Stimulated activated CD8-positive, alpha-beta memory T cell treated with anti-CD3 and anti-CD28 coated beads, Interleukin-7, amount 100 ng/mL, for 48 hours (primary cell): ENCODE results near the gene NIPAL3.

Experiments
- DNase-seq, 2 donors: peaks; one replicate each; pipeline ENCODE4 v3.0.0-alpha.2; 2020; ENCODE audit warnings: low read depth in 1 of 2; ENCODE audit errors: extremely low read depth in 1 of 2

The NIPAL3 gene

DNA sequence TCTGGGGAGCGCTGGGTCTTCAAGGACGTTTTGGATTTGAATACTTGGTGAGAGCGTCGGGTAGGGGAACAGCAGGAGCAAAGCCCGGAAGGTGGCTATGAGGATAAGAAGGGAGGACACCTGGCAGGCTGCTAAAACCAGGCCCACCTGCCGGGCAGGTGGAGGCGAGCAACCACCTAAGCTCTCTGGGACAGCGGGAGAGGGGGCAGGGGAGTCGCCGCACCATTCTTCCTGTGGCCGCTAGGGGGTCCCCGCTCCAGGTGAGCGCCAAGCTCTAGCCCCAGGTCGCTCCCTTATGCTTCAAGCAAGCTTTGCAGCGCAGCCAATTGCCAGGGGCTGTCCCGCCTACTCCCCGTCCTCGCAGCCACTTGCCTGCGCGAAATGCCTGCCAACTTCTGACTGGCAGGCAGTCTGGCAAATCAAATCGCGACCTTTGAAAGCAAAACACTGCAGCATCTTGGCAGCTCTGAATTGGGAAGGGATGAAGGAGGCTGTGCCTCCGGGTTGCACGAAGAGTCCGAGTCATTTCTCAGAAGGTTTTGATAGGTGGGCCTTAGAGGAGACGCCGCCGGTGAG lies at the start of gene NIPAL3:
Gene NIPAL3 (plus strand): TSS at position 469 of the 576 bp plus-strand sequence. CDS start 3,746 bp downstream, outside the sequence.
- DNase-seq: peak; percentile 92 to 98

DNA sequence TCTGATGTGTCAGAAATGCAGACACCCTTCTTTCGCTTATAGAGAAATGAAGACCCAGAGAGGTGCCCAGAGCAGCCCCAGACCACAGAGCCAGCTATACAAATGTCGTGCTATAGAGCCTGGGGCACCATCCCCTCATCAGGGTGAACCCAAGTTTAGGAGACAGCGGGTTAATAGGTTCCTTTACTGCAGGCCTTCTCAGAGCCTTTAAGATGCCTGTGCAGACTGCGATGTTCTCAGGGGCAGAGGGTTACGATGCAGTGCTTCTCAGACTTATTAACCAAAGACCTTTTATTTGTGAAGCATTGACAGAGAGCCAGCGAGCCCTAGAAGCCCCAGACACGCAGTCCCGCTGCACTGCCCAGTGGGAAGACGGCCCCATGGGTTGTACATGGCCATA lies 48.9 kb upstream of the NIPAL3 start:
- no peak for DNase-seq

DNA sequence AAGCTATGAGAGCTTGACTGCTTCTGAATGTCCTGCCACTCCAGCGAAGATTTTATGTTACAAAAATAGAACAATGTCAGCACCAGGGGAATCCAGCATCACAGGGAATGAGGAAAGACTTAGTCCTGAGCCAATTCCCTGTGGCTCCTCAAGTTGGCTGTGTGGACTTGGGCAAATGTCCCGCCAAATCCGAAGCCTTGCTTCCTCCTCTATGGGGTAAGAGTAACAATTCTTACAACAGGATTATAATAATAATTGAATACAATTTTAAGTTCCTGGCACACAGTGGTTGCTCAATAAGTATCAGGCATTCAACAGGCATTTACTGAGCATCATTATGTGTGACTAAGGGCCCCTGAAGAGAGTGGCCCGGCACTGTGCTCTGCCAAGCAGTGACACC lies 46.4 kb upstream of the NIPAL3 start:
- DNase-seq: no peak

DNA sequence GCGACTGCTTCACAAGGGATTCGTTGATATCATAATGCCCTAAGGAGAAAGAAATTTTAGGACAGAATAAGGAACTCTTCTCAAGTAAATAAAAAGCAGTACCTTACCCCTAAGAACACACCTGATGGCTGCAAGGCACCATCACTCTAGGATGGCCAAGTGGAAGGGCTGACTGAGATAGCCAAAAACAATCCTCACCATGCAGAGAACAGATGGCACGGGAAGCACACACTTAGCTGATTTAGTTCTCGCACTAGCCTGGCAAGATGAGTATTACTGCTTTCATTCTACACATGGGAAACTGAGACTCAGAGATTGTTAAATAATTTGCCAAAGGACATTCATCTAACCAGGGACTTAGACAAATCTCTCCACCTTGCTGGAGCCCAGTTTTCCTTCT lies 45.8 kb upstream of the NIPAL3 start:
- no peak for DNase-seq

DNA sequence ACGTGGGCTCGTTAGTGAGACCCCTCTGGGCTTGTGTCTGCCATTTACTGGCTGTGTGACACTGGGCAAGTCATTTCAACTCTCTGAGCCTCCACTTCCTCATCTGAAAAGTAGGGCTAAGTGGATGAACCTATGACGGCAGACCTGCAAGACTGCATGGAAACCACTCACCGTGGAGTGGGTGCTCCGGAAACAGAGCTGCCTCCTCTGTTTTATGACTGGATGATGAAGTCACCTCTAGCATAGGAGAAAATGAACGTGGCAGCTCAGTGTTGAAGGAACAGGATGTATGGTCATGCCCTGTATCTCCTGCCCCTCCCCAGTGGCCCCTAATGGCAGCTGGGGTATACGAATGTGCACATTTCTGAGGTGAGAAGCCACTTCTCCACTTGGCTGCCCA lies 42.6 kb upstream of the NIPAL3 start:
- no peak for DNase-seq

DNA sequence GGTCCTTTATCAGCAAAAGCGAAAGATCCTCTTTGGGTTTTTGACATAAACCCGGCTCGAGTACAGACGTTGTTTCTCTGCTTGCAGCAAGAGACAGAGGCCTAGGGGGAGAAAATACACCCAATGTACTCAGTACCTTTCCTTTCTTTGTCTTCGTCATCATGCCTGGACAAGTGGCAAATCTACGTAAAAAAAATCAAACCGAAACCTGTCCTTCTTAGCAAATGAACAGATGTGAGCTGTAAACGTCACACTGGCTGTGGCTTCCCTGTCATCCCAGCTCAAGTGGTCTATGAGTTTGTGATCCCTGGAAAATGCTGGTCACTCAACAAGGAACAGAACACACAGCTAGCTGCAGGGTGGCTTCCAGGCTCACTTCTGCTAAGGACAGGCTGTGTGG lies 41.9 kb upstream of the NIPAL3 start:
- no peak for DNase-seq

DNA sequence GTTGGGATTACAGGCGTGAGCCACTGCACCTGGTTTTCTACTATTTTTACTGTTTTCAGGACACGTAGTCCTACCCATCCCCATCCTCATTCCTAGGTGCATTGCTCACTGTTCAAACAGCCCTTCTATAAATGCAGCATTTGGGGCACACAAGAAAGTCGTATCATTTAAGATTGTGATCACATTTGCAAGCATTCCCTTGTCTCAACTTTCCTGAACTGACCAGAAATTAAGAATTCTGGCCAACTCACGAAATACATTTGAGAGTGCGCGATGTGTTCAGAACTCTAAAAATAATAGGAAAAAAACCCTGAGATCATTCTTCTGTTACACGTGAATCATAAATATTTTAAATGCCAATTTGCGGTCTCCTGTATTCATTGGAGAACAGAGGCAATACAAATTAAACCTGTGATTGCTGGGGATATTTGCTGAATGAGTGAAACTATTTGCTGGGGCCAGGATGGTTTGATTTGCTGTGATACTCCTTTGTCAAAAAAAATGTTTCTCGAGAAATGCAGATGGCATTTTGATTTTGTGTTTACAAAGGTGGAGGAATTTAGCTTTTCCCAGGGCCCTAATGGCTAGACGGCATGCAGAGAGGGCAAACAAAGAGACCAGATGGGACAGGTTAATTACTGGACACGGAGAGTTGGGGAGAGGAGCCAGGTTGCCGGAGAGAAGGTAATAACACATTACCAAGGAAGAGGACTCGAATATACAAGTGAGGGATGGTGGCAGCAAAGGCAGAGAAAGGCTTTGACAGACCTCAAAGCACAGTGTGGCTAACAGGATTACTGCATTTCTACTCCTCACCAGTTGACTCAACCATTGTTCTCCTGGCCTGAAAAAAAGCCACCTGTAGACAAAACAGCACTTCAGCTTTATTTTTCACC lies 40.5 kb upstream of the NIPAL3 start:
- no peak for DNase-seq

DNA sequence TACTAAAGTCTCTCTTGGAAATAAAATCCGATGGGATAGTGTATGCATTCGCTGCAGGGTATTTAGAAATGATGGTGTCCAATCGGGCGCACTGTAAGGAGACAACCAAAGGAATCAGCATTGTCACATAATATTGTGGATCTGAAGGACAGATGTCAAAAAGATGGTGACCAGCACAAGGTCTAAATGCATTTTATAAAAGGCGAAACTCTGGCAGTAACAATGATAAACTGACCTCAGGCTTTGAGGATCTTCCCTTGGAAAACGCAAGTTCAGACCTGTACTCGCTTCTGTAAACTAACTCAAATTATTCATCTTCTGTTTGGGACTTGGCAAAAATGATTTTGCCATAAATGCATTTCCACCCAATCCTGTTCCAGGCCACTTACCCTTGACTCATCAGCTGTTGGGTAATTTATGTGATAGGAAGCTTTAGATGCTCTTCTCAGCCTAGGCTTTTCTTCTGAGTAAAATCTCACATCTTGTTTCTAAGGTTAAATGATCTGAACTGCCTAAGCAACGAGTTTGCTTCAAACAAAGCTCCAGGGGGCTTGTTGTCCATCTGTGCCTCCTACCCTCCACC lies 35.8 kb upstream of the NIPAL3 start:
- no peak for DNase-seq

DNA sequence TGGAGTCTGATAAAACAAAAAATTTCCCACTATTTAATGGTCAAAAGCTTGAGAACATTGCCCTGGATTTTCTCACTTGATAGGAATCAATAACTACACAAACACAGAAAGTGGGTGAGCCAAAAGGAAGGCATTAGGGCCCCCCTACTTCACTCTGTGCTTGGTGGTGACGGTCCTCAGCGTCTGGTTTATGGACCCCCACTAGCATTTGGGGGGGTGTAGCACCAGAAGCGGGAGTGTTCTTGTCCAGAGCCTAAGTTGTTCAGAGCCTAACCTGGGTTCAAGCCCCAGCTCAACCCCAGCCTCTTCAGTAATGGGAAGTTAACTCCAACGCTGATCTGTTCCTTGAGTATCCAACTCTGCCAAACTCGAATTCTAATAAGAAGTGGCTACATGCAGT lies 35.1 kb upstream of the NIPAL3 start:
- DNase-seq: no peak

DNA sequence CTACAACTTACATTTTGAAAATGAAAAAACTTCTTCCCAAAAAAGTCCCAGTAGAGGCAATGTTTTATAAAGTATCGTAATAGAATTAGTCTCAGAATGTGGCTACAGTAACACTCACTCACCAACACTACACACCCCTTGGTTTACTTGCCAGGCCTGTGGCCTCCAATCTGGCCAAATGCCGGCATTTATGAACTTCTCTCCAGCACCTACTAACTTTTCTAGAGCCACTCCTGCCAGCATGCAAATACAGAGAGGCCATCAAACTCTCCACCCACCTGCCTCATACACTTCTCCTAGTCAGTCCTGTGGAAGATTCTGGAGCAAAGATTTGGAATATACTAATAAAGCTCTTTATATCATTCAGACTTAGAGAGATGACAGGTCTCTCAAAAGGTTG lies 34.3 kb upstream of the NIPAL3 start:
- DNase-seq: no peak

DNA sequence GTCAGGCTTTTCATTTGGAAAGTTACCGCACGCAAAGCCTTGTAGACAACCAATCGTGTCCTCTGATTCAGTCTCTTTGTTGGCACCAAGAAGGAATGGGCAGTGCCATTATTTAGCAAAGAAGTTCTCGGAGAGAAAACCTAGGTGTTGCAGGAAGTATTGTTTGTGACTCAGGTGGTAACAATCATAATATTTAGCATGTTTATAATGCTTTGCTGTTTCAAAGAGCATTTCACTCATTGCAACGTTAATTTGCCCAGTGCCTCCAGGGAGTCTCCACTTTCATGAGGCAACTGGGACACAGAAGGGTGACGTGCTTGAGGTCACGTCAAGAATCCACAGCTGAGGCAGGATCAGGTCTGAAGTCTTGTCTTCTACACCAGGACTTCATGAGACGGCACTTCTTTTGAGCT lies 33.4 kb upstream of the NIPAL3 start:
- DNase-seq: no peak

DNA sequence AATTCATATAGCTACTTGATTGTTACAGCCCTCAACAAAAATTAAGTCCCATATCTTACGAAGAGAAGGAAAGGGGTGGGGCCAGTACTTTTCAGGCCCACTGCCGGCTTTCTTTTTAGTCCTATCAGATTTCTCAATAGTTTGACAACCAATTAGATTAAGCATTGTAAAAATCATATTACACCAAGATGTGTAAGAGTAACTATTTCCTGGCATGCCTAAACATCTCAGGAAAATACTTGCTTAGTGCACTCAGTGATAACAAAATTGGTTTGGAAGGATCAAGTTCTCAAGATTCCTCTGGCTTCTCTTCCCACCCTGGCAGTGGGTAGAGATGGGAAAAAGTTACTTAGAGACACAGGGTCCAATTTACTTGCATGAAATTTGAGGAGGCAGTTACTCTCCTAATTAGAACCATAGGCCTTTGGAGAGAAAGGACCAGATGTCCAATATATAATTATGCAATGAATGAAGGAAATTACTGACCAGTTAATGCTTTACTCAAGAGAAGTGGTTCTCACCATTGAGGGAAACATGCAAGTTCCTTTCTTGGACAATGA lies 32.1 kb upstream of the NIPAL3 start:
- no peak for DNase-seq

DNA sequence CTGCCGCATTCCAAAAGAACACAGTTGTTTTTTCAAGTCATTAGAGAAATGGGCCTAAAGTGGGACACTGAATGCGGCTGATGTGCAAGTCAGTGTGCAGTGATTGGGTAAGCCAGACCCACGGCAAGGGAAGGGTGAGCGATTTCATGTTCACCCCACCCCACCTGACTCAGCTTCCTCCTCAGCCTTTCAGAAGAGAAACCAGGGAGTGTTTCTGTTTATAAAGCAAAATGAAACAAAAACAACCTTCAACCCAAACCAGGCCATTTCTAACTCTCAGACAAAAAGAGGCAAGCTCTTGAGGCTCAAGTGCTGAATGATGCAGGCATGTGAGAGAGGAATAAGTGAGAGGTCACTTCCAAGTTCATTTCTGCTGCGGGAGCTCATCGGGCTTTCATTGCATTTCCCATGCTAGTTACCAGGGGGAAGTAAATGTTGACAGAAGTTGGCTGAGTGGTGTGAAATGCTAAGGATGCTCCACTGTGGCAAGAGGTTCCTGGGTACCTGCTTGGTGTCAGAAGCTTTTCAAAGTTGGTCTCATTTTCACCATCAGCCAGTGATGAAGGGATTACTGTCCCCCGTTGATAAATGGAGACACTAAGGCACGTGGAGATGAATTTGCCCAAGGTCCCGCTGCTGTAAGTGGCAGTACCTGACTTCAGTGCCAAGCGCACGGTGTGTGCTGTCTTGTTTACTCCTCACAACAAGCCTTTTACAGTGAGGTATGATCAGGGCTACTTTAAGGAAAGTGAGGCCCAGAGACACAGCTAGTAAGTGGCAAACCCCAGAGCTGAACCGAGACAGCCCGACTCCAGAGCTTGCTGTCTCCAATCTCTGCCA lies 31.1 kb upstream of the NIPAL3 start:
- DNase-seq: peak; percentile 25 to 55

DNA sequence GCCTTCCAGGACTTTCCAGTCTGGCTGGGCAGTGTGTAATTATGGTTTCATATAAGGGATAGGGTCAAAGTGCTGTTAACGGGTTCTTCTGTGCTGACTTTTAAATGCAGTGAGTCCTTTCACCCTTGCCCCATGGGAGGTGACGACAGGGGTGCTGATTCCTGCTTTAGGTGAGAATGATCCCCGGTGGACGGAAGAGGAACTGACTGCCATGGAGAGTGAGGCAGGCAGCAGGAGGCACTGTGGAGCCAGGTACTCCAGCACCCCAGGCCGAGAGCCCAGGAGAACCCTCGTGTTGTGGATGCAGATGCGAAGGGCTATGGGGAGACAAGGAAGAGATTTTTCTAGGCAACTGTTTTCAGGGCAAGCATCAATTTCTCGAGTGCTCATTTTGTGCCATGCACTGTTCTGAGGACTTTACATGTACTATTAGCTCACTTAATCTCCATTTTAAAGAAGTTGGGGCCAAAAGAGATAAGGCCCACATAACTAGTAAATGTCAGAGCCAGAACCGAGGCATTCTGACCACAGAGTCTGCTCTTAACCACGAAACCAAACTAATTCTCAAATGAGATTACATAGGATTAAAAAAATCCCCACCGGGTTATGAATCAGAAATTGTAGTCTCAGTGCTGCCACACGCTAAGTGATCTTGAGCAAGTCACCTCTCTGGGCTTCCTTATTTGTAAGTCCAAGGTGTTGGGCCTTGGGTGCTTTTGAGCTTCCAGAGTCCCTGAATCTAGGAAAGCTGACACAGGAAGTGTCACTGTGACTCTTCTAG lies 30.3 kb upstream of the NIPAL3 start:
- DNase-seq: no peak

DNA sequence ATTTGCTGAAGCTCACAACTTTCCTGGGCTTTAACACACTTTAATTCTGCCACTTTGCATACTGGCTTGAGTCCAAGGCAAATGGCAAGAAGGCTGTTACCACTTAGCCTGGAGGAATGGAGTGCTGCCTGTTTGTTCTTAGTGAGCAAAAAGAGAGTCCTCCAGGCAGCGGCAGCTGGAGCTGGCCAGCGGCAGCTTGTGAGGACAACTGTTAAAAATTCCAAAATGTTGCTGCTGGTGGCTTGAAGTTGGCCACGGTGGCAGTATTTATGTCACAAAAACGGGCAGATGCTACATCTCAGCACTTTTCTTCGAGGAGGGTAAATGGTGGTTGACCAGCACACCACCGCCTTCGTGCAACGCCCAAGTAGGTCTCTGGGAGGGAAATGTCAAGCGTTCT lies 29.4 kb upstream of the NIPAL3 start:
- DNase-seq: no peak

DNA sequence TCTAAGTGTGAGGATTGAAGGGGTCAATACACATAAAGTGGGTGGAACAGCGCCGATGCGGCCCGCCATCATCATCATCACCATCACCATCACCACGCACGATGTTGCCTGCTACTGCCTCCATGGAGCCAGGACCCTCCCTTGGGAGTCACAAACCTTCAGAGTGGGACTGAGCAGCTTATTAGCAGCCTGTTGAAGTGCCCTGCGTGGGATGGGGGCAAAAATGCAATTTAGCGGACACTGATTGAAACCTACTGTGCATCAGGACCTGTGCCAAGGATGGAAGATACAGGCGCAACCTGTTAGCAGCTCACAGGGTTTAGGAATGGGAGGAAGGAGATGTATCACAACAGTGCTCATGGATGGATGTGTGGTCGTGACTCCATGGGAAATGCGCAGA lies 28.7 kb upstream of the NIPAL3 start:
- DNase-seq: no peak

DNA sequence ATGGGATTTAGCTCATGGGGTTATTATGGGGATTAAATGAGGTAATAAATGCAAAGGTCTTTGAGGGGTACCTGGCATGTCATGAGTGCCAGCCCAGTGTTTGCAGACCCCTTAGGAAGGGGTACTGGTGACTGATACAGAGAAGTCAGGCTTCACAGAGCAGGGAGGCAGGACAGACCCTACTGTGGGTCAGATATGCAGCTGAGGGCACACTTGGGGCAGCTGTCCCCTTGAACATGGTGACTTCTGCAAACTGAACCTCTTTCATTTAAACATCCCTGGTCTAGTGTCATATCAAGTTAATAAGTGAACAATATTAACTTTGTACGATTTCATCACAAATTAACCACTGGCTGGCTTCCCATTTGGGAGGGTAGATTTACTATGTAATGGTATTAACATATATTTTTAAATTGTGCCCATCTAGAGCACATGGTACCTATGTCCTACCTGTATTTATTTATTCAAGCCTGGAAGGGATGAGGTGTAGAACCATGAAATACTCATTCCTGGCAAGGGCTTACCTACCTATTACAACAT lies 27.9 kb upstream of the NIPAL3 start:
- DNase-seq: no peak

DNA sequence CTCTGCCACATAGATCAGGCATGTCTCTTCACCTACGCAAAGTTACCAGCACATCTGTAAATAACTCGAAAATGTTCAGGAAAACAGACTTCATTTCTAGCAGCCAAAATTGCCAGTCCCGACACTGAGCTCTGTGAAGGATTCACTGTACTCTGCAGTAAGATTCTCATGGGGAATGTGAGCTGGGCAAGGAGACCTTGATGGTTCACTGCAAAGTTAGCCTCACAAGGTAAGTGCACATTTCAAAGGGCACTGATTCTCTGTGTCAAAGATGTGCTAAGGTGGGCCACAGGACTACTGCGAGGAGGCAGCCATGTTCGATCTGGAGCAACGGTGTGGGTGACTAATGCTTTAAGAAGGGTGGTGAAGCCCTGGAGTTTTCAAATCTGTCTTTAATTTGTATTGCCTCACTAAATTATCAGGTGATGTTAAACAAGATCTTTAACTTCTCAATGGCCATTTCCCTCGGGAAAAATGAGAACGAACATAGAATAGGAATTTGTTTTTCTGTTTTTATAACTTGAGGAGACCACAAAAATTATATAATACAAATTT lies 27.2 kb upstream of the NIPAL3 start:
- DNase-seq: no peak

DNA sequence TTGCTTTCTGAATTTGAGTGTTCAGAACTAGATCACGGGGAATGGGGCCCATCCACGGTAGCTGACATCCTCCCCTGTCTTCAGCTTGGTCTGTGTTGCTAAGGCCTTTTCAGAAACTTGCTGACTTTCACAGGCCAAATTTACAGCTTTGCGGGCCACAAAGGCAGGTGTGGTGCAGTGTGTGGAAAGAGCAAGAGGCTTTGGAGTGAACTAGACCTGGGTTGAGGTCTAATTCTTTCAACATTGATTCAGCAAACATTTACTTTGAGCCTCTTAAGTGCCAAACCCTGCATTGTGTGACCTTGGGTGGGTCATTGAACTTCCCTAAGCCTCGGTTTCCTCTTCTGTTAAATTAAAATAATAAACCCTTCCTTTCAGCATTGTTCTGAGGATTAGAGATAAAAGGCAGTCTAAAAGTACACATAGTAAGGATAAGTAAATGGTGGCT lies 26.3 kb upstream of the NIPAL3 start:
- no peak for DNase-seq
